Colonic mucosa (tissue), 4 donors: ENCODE data around the gene WDR11. TPM values are rescaled to one million over a fixed set of nuclear protein-coding genes. Genes with fewer than 3 reads are reported as not detected.

Experiments used
- DNase-seq: peaks from one replicate; pipeline ENCODE4 v3.0.0-alpha.2; 2020
- H3K27ac ChIP-seq: fragments of 200-600 bp; one replicate; pipeline ENCODE4 v1.8.0; 2021
- H3K27me3 ChIP-seq: fragments of 200-600 bp; one replicate; pipeline ENCODE4 v1.8.0; 2021
- H3K36me3 ChIP-seq: fragments of 200-600 bp; one replicate; pipeline ENCODE4 v1.8.0; 2021
- H3K4me1 ChIP-seq: fragments of 200-600 bp; one replicate; pipeline ENCODE4 v1.8.0; 2021; ENCODE audit warnings: mild to moderate bottlenecking
- H3K4me3 ChIP-seq: fragments of 200-600 bp; one replicate; pipeline ENCODE4 v1.8.0; 2021
- H3K9ac ChIP-seq, 2 donors: one replicate each; pipeline ENCODE4 v1.7.0; 2013; ENCODE audit warnings: control low read depth in 2 of 2, low read depth in 2 of 2, low read length in 2 of 2
- H3K9me3 ChIP-seq: fragments of 200-600 bp; one replicate; pipeline ENCODE4 v1.8.0; 2021
- intact Hi-C: fragments of 100-400 bp; cut with DNase I; formaldehyde crosslinking; loops from one replicate; pipeline ENCODE4 v1.14.1; 2022
- total RNA-seq, 2 donors: library from RNA; stranded (reverse); fragmentation: NEBNext Ultra II Directional in 1 of 2; extraction: Animal tissue kit (Norgen Biotek cat#: 25700) in 1 of 2; gene quantifications; one replicate each; pipeline ENCODE4 v1.2.1, GENCODE V29; 2021
- TF ChIP-seq, protein P1 (sequence below): fragments of 200-600 bp; IDR thresholded peaks from one replicate; pipeline ENCODE4 v1.8.0; 2022; ENCODE audit warnings: antibody characterized with exemption, mild to moderate bottlenecking
- donor health status: healthy.
- donor health status: DM: no; HTN: no; CAD: no.
- donor health status: DM: no; HTN: no; CAD: no.

WDR11 gene
- 10 to 100 TPM; 35.5 to 42.2 TPM for total RNA-seq

DNA sequence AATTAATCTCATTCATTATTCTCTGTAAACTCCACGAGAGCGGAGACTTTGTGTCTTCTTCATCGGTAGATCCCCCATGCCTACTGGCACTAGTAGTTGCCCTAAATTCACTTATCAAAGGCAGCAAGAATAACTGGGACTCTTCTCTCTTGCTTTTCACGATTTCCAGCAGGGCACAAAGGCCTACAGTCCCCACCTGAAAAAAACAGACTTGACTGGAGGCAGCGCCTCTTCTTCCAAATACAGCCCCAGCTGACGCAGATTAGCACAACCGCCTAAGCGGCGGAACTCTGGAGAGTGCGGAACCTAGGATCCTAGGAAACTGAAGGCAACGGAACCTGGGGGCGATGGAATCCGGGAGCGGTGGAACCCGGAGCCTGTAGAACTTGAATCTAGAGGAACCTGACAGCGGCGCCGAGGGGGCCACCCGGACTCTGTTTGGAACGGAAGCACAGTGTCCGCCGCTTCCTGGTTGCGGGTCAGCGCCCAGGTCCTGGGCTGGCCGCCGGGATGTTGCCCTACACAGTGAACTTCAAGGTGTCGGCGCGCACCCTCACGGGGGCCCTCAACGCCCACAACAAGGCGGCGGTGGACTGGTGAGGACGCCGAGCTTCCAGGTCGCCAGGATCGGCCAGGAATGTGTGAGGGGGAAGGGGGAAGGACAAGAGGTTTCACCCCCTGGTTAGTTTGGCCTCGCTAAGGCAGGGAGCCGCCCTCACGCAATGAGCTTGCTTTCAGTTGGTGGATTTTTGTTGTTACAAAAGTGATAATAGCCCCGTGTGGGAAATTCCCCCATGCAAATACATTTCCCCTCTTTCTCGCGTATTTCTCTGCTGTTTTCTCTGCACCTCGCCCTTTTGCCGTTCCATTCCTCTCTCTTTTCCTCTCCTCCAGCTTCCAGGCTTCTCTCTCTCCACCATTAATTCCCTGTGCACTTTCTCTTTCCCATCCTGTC lies at the start of gene WDR11:
Gene WDR11, plus strand, starts transcription at position 452 of the 955 bp plus-strand sequence. Its CDS starts 59 bp downstream, at position 511.
- TF ChIP-seq, protein P1, sequence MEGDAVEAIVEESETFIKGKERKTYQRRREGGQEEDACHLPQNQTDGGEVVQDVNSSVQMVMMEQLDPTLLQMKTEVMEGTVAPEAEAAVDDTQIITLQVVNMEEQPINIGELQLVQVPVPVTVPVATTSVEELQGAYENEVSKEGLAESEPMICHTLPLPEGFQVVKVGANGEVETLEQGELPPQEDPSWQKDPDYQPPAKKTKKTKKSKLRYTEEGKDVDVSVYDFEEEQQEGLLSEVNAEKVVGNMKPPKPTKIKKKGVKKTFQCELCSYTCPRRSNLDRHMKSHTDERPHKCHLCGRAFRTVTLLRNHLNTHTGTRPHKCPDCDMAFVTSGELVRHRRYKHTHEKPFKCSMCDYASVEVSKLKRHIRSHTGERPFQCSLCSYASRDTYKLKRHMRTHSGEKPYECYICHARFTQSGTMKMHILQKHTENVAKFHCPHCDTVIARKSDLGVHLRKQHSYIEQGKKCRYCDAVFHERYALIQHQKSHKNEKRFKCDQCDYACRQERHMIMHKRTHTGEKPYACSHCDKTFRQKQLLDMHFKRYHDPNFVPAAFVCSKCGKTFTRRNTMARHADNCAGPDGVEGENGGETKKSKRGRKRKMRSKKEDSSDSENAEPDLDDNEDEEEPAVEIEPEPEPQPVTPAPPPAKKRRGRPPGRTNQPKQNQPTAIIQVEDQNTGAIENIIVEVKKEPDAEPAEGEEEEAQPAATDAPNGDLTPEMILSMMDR: no peak
- peak within 1 kb of the TSS; percentile 66 for H3K4me3 ChIP-seq
- peak within 1 kb of the TSS; percentile 67 for H3K27ac ChIP-seq
- no peaks in the 10 kb centered on the region for H3K27me3 ChIP-seq
- DNase-seq: peak; percentile 91
- H3K4me1 ChIP-seq: no peaks in the 10 kb centered on the region
- H3K9me3 ChIP-seq: no peaks in the 10 kb centered on the region
- H3K9ac ChIP-seq: peak within 1 kb of the TSS; percentile 60 to 74
- no peaks in the 10 kb centered on the region for H3K36me3 ChIP-seq
- intact Hi-C loops: no loop called here

DNA sequence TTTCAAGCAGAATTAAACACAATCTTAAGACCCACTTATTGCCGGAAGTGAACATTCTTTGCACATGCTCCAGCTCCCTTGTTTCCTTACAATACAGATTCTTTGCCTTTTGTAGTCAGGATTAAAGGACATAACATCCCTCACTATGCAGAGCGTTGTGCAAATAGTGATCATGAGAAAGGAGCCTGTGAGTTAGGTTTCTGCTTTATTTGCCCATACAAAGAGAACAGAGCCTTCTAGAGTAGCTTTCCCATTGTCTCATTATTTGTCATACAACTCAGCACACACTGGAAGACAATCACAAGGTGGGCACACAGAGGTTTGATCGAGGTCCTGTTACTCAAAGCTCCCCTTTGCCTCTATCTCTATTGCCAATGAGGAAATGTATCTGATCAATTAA lies 48.2 kb upstream of the WDR11 start:
- TF ChIP-seq, protein P1: no peak
- no peaks in the 10 kb centered on the region for H3K36me3 ChIP-seq
- intact Hi-C loops: no loop called here

GRCh38 chr10:120803972-120804371 lies 47.2 kb upstream of the WDR11 start:
- no peaks in the 10 kb centered on the region for H3K9me3 ChIP-seq
- TF ChIP-seq, protein P1: no peak
- no peak overlapping the region for H3K27ac ChIP-seq
- no peaks in the 10 kb centered on the region for H3K36me3 ChIP-seq
- no peak overlapping the region for H3K4me3 ChIP-seq
- H3K9ac ChIP-seq: no peak overlapping the region
- DNase-seq: no peak
- no peaks in the 10 kb centered on the region for H3K27me3 ChIP-seq
- intact Hi-C loops: no loop called here
- no peaks in the 10 kb centered on the region for H3K4me1 ChIP-seq

More for the DNA sequence above, 48.2 kb upstream of the WDR11 start:
- H3K4me3 ChIP-seq: no peak overlapping the region
- no peaks in the 10 kb centered on the region for H3K4me1 ChIP-seq
- DNase-seq: no peak
- no peaks in the 10 kb centered on the region for H3K9me3 ChIP-seq
- no peaks in the 10 kb centered on the region for H3K27me3 ChIP-seq
- no peak overlapping the region for H3K9ac ChIP-seq
- H3K27ac ChIP-seq: no peak overlapping the region

- Histone ChIP-seq H3K9me3 (no peaks in the 10 kb centered on the region), H3K36me3 (no peaks in the 10 kb centered on the region), H3K27me3 (no peaks in the 10 kb centered on the region), H3K4me1 (no peaks in the 10 kb centered on the region), H3K4me3 (no peak overlapping the region), H3K27ac (no peak overlapping the region), H3K9ac (no peak overlapping the region)
- intact Hi-C loops: no loop called here
- no peak for DNase-seq
- TF ChIP-seq, protein P1: no peak
Measured at GRCh38 chr10:120805014-120805812, 45.9 kb upstream of the WDR11 start.

- Histone ChIP-seq H3K9me3 (no peaks in the 10 kb centered on the region), H3K27me3 (no peaks in the 10 kb centered on the region), H3K27ac (no peak overlapping the region), H3K36me3 (no peaks in the 10 kb centered on the region), H3K4me3 (no peak overlapping the region), H3K9ac (no peak overlapping the region), H3K4me1 (no peaks in the 10 kb centered on the region)
- TF ChIP-seq, protein P1: no peak
- intact Hi-C loops: no loop called here
- DNase-seq: no peak
Measured at GRCh38 chr10:120806081-120806480, 45.1 kb upstream of the WDR11 start.
